CD4-positive, alpha-beta T cell treated with Interleukin-21 for 1 hour (primary cell): ENCODE data around the gene HOXA2.

Experiments used
- DNase-seq: peaks from one replicate; pipeline ENCODE4 v3.0.0-alpha.2; 2020

The HOXA2 gene

DNA sequence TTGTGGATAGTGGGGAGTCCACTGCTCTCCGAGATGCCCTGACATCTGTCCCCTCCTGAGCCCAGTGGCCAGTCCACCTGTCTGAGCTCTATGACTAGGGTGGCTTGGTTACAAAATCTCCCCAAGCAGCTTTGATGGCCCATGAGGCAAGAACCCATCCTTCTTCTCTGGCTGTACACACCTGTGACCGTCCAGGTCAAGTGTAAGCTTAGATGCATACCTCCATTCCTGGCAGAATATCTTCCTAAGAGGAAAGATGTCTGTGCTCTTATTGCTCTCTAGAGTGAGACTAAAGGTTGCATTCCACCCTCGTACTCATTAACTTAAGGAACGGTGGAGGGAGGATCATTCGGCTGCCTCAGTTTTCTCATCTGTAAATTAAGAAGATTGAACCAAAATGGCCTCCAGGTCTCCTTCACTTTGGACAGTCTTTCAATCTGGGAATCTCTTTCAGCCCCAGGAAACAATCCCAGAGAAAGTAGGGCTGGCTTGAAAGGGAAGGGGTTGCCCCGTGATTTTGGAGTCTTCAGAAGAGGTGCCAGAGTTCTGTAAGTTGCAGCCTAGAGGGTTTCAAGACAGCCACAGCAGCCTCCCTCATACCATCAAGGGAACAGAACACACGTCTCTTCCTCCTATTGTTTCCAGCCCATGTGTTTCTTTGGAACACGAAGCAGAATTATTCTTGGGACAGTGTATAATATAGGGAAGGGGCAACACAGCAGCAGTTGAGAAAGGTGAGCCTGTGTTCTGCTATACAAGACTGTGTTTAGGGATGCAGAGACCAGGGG, 22.6 kb upstream of the HOXA2 start:
- DNase-seq, result no peak

DNA sequence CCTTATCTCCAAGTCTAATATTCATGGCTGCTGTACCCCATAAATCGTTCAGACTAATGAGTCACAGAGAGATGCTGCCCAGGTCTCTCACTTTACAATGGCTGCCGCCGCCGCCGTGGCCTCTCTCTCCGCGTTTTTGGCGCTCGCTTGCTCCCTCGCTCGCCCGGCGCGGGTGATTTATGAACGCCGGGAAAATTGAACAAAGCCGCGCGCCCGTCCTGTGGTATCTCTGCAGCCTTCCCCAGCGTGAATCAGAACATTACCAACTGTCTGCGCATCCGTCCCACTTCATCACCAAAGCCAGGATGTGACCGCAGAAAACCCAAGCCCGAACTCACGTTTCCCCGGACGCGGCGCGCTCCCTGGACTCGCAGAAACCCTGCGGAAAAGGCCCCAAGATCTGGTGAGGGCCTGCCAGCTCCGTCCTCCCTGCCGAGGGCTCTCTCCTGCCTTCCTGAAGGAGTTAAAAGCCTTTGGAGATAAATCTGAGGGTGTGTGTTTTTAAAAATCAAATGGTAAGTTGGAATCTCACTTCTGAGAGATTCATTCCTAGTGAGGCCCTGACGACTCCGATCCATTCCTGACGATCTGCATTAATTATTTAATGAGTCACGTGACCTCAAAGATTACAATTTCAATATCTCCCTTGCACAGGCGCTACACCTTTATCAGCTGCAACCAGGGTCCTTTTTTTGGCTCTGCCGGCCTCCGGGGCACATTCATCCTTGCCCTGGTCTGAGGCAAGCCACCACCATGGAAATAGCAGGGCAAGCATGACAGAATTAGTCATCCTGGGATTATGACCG, 21.8 kb upstream of the HOXA2 start:
- DNase-seq, result no peak

DNA sequence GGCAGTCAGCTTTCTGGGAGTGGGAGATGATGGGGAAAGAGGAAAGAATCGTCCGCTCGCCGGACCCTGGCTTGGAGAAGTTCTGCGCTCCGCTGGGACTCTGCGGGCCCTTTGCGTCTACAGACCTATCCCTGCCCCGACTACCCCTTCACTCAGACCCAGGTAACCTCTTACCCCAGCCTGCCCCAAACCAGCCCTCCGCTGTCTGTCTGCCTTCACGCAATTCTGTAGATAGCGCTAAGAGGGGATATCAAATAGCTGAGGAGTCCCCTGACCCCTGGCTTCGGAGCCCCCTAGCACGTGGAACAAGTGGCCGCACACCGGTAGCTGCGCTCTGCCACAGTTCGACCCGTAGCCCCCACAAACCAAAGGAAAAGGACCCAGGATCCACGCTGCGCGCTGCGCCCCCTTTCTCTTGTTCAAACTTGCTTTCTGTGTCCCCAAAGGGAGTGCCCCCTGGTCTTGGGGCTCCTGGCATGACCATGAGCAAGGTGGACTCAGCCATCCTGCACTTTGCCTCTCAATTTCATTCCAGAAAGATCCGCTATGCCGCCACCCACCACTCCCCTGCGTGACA, 21.1 kb upstream of the HOXA2 start:
- no peak for DNase-seq

DNA sequence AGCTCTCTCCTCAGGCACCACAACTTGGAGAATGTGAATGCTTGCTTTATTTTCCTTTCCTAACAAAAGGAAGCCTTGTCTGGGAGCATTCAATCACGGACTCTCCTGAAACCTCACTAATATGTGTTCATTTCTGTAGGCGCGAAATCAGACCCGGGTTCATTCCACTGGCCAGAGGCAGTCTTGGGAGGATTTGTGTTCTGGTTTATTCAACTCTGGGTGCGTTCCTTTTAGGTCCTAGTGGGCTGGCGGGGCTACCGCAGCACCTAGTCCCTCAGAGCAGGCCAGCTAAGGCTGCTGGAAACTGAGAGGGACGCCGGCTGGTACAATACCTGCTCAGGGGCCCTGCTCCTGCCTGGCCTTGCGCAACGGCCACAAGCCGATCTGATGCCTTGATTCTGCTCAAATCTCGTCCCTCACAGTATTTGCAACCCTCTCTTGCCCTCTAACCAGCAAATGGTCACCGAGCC, 20.6 kb upstream of the HOXA2 start:
- no peak for DNase-seq

DNA sequence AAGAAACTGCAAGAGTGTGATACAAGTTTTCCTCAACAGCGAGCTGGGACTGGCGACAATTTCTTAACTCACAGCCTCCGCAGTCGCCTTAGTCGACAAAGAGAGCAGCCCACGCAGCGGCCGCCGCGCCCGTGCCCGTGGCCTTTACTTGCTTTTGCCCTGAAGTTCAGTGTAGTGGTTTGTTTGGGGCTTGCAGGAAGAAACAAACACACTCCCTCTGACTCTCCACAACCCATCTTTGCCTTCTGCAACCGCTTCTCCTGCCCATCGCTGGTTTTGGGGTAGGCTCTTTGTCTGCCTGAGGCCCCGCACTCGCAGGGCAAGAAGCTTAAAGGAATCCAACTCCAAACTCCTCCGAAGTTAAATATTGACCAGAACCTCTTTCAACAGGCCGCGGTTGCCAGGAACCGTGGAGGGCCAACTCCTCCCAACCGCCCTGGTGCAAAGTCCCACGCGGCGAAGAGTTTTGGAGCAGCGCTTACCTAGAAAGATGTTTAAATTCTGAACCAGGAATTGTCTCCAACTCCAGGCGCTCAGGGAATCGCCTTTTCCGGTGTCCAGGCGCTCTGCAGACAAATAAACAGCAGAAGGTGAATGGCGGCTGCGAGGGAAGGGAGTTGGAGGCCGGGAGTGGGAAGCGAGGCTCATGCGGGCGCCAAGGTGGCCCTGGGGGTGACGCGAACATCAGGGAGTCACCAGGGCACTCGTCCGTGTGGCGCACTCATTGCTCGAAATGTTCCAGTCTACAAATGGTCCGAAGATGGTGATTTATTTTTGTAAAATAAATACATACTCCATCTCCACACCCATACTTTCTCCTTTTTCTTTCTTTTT, 19.8 kb upstream of the HOXA2 start:
- no peak for DNase-seq

DNA sequence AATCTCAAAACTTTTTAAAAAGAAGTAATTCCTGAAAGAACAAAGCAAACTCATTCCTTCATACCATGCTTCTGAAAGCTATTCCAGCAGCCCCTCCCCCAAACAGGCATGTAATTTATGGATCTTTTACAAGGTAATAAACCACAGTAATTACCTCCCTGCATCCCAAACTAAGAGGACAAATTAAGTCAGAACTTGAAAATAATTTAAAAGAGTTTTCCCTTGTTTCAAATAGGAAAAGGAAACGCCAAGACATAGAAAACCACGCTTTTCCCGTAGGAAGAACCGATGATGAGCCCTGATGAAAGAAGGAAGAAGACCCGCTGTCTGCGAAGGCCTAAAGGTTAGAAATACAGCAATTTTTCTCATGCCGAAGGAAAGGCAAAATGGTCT, 19.2 kb upstream of the HOXA2 start:
- no peak for DNase-seq

DNA sequence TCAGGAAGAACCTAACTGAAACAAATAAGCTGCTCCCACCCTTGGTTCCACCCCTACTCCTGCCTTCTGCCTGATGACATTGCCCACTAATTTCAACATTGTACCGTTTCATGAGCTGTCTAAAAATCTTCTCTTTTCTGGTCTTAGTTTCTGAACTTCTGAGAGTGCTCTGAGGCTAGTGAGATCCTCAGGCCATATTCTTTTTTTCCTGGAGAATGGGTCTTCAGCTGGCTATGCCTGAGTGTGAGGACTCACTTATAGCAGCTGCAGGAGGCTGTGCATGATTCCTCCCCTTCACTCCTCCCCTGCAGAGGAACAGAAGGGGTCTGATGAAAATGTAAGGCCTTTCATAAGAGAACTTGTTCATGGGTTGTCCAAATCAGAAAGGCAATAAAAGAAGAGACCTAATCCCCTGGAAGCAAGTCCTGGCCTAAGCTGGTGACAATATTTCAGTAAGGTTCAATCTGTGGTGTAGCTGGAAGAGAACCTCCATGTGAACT, 17.0 kb upstream of the HOXA2 start:
- no peak for DNase-seq

DNA sequence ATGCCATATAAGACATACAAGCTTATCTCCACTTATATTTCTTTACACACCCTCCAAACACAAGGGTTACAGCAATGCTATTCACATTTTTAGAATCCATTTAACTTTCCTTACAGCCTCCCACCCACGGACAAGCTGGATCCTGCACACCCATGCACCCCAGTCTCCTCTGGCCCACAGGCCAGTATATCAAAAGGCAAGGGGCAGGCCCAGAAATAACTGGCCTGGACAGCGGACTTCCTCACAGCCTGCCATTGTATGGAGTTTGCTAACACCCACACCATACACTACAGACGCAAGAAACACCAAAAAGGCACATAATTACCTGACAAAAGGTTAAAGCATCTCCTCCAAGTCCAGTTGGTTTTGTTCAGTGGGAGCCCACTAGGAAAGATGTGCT, 16.1 kb upstream of the HOXA2 start:
- no peak for DNase-seq

DNA sequence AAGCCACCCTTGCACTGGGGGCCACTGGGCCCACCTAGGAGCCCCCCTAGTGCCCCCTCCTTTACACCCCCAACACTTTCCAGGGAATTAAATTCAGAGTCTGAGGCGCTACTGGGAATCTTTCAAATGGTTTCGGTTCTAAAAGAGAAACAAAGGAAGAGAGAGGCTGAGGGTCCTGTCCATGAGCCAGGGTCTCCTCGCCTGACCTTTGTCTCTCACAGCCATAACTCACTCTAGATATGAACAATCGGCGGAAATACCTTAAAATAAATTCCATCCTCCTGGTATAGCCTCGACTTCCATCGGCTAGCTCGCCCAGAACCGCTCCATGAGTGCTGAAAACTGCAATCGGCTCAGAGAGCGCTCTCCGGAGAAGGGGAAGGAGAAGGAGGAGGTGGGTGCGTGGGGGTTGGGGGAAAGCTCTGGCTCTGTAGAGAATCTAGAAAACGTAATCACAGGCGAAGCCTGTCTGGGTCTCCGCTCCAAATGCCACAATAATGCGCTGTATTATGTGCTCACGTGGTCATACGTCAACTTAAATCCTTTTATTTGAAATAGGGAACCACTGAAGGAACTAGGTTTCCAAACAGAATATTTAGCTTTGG, 15.5 kb upstream of the HOXA2 start:
- no peak for DNase-seq

DNA sequence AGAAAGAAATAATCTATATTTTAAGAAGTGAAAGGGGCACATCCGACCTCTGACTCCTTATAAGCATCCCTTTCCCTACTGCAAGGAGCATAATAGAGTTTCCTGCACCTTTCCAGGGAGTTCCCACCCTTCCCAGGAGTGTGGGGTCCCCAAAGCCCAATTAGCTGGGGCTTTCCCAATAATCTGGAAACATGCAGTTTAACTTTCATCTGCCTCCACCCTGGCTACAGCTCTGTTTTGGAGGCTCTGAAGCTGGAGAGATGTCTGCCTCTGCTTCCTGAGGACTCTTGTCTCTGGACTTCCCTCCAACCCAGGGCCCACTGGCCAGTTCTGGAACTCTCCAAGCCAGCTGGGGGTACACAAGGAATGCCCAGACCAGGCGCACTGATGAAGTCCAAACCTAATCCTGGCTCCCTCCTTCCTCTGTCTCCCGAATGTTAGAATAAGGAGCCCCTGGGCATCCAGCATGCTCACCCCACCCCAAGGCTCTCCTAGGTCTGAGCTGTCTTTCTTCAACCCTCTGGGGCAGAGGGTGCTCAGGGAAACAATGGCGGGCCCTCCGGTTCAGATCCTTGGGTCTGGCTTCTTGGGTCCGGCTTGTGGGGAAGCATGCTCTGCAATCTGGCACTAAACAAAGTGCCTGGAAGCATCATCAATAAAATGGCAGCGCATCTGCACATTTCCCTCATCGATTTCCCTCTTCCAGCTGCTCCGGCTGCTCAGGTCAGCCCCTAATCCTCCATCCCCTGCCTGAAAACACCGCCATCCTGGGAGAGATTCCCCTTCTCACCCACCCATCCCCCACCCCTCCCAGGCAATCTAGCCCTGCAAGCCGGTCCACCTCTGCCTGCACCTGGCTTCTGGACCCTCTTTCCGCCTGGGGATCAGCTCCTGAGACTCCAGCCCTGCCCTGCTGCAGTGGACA, 14.7 kb upstream of the HOXA2 start:
- DNase-seq, result no peak

DNA sequence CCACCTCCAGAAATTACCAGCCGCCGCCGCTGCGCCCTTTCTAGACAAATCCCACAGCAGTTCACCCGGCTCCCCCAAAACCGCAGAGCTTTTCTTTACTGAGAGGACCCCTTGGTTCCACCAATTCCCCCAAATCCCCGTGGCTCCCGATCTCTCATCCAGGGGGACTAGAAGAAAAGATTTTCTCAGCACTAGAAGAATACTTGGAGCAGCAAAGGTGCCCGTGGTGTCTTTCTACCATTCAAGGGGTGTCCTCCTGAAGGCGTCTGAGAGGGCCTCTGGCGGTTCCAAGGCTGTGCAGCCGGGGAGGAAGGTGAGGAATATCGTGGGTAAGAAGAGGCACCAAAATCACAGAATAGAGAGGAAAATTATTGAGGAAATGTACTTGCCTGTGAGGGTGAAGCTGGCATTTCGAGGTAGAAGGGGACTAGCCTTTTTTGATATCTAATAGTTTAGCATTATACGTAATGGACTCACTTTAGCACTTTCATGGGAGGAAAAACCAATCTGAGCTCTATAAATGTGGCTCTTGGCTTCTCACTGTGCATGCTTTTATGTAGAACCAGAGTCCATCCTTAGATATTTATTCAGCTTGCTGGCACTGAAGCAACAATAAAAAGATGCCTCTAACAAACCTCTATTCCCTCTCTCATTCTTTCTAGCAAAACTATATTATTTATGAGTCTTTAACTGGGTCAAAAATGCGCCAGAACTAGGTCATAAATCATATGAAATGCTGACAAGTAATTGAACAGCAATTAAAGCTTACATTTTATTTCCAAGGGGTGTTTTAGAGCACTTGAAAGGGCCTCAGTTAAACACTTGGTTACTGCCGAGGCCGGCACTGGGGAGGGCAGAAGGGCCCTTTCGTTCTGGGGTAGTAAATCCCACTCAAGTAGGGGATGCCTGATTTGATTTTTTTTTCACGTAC, 13.8 kb upstream of the HOXA2 start:
- DNase-seq, result no peak

DNA sequence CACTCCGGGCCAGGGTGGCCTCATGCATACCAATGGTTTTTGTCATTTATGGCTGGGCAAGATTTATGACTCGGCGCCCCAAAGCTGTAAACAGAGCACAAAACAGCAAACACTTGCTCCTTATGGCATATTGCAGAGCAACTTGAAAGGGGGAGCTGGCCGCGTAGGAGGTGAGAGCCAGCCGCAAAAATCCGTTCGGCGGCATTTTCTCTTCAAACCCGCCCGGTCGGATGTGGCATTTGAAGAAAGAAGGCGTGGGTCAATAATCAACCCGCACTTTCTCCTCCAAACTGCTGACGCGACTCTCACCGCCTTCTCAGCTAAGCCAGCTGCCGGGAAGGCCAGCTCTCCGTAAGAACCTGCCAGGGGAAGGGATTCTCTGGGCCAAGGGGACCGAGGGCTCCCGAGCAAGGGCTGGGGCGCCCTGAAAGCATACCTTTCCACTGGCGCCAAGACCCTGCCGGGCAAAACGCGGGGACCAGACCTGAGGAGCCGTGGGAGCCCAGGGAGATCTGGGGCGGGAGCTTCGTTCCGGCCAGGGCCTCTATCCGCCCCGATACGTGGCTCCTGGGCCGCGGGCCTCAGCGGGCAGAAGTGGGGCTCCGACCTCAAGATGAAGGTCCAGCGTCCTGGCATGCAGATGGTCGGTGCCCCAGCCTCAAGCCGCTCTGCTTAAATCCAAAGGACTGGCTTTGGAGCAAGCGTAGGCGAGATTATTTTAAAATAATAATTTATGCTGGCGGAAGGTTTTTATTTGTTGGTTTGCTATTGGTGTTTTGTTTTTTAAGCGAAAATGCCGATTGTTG, 12.9 kb upstream of the HOXA2 start:
- DNase-seq, result no peak

DNA sequence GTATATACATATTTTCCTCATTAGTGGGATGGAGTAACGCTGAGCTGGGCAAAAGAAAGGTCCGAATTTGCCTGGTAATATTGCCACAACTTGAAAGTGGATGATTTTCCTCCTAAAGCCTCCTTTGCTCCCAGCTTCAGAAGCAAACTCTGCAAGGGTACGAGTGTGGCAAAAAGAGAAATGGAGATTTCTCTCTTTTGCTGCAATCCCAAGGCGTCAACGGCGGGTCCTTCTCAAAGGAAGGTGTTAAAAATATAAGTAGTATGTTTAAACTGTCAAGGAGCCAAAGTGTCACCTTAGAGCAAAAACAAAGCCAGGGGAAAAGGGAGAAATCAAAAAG, 12.4 kb upstream of the HOXA2 start:
- no peak for DNase-seq

DNA sequence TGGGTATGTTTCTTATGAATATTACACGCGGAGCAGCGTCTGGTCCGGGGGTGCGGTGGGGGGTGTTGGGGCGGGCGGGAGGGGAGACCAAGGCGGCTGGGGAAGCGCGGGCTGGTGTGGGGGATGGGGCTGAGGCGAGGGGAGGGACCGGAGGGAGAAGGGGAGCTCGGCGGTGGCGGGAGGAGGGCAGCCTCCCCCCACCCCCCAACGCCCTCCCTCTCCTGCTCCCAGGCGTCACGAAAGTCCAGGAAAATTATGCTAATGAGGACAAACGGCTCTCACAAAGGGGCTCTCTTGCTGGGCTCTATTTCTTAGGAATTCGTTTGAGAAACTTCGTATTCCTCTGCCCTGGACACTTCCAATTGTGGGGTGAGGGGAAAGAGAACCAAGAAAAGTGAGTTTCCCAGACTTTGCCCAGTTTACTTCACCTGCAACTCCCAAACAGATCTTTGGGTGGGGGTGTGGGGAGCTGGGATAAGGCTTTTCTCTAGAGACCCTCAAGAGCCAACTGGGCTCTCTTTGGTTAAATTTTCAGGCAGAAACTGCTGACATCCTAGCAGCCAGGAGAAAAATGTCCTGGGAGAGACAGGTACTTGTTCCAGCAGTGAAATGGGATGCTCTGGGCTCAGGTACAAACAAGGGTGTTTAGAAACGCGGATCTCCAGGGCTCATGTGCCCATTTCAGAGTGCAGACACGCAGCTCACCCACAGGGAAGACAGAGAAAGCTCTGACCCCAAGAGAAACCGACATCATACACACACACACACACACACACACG, 11.7 kb upstream of the HOXA2 start:
- DNase-seq, result no peak

DNA sequence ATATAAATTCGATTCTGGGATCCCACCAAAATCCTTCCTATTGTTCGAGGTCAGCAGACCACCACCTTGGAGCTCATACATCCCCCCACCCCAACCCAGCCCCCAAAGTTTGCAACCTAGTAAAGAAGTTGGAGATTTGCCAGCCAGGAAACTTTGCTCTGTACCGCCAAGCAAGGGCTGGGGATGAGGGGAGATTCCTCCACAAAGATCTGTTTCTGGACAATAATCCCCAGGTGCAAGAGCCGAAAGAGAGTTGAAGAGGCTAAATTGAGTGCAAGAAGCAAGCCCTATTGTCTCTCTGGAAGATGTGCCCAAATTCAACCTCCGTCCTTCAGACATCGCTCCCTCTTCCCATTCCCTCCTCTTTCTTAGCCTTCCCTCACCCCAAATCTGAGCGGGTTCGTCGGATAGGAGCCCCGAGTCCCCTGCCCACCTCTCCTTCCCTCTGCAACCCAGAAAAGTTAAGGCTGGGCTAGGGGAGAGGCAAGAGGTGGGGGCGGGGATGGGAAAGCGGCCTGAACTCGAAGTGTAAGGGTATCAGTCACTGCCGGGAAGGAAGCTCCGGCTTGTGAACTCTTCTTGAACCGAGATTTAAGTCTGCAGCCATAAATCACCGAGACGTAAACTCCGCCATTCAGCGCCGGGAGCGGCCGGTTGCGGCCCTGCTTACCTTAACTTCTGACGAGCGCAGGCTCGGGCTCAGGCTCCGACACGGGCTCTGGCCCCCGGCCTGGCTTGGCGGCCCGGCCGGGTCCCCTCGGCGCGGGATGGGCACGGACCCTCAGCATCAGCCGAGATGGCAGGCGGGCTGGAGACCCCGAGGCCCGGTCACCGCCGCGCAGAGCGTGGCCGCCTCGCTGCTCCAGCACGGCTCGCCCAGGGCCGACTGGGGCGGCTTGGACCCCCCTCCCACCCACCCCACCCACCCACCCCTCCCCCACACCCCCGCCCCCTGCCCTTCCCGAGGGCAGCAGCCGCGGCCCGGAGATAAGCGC, 10.8 kb upstream of the HOXA2 start:
- DNase-seq, result no peak

DNA sequence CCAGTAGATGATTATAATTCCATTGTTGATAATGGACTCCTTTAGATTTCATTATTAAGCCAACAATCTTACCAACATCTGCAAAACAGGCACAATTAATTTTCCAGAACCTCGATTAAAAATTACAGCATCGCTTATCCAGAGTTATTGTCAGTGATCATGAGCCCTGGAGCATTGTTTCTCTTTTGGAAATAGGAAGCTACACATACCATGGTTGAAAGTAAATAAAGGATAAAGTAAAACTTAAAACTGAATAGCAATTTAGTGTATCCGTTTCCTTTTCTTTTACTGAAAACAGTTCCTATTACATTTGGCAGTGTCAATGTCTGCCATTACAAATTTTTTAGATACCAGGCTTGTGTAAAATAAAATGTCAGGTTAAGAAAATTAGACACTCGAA, 9.9 kb upstream of the HOXA2 start:
- no peak for DNase-seq

DNA sequence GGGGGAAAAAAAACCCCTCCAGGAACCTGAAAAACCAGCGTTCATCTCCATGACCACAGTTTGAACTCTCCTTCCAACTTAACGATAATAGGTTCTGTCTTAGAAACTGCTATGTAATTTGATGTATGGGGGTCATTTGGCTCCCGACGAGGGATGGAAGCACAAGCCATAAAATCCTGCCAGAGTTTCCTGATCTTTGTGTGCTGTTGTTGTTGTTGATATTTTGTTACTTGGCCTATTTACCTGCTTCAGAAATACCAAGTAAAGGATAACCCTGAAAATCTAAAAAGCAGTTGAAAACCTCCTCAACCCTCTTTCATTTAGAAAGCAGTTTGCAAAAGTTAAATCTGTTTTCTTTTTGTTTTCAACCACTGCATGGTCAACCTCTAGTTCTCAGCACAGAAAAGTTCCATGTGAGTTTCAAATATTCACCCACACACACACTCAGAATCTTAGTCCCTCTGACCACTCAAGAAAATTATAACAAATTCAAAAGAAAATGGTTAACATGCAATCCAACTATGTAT, 9.3 kb upstream of the HOXA2 start:
- no peak for DNase-seq
